Smooth muscle cell (in vitro differentiated cells): ENCODE data around the gene SORCS3. TPM values are rescaled to one million over a fixed set of nuclear protein-coding genes. Genes with fewer than 3 reads are reported as not detected.

Experiments
- DNase-seq: peaks from one replicate; lab custom pipeline; 2025; ENCODE audit not compliant: unreplicated experiment; lab: John Stamatoyannopoulos, UW
- H2AFZ ChIP-seq: fragments of 200-600 bp; sonication (generic); 2 replicates; pipeline ENCODE4 v1.6.0; 2016; ENCODE audit warnings: antibody characterized with exemption, low read depth, mild to moderate bottlenecking
- H3F3A ChIP-seq: fragments of 200-600 bp; sonication (generic); 2 replicates; pipeline ENCODE4 v1.6.0; 2017; ENCODE audit warnings: antibody characterized with exemption, low read depth
- H3K27ac ChIP-seq: fragments of 200-600 bp; sonication (generic); 2 replicates; pipeline ENCODE4 v1.5.1; 2016; ENCODE audit warnings: low read depth, mild to moderate bottlenecking
- H3K27me3 ChIP-seq: fragments of 200-600 bp; sonication (generic); 2 replicates; pipeline ENCODE4 v1.6.1; 2016; ENCODE audit warnings: low read depth, mild to moderate bottlenecking
- H3K36me3 ChIP-seq: fragments of 200-600 bp; sonication (generic); 2 replicates; pipeline ENCODE4 v1.5.1; 2016; ENCODE audit warnings: low read depth
- H3K4me1 ChIP-seq: fragments of 200-600 bp; sonication (generic); 2 replicates; pipeline ENCODE4 v1.5.1; 2016; ENCODE audit warnings: low read depth
- H3K4me2 ChIP-seq: fragments of 200-600 bp; sonication (generic); 2 replicates; pipeline ENCODE4 v1.6.0; 2016; ENCODE audit warnings: mild to moderate bottlenecking
- H3K4me3 ChIP-seq: fragments of 200-600 bp; sonication (generic); 2 replicates; pipeline ENCODE4 v1.5.1; 2016; ENCODE audit warnings: mild to moderate bottlenecking
- H3K79me2 ChIP-seq: fragments of 200-600 bp; sonication (generic); 2 replicates; pipeline ENCODE4 v1.6.0; 2016; ENCODE audit warnings: low read depth, mild to moderate bottlenecking
- H3K9ac ChIP-seq: fragments of 200-600 bp; sonication (generic); 2 replicates; pipeline ENCODE4 v1.6.0; 2016; ENCODE audit warnings: low read depth
- H3K9me3 ChIP-seq: fragments of 200-600 bp; sonication (generic); replicated peaks from 2 replicates; pipeline ENCODE4 v1.5.1; 2016; ENCODE audit warnings: low read depth
- H4K20me1 ChIP-seq: fragments of 200-600 bp; sonication (generic); 2 replicates; pipeline ENCODE4 v1.6.0; 2016; ENCODE audit warnings: low read depth
- CTCF ChIP-seq: fragments of 200-600 bp; sonication (generic); IDR thresholded peaks from 2 replicates; pipeline ENCODE4 v1.5.1; 2017; ENCODE audit warnings: borderline replicate concordance, mild to moderate bottlenecking, antibody characterized with exemption; ENCODE audit not compliant: insufficient read depth, poor library complexity, severe bottlenecking
- WGBS: methylation state at CpG from one replicate; pipeline ENCODE4 v1.1.7; 2016; ENCODE audit warnings: low lambda C conversion rate; 5-methylcytosine and 5-hydroxymethylcytosine counted together
- polyA plus RNA-seq: library from polyadenylated mRNA; unstranded; fragments of >200 nt; fragmentation: Nextera tagmentation; extraction: Ambion mirVana; gene quantifications from 2 replicates; pipeline ENCODE4 v1.2.1, GENCODE V29; 2016
- total RNA-seq: library from RNA; depleted of rRNA; stranded (reverse); fragments of >200 nt; gene quantifications from 2 replicates; pipeline ENCODE4 v1.2.3, GENCODE V29; 2014

Gene SORCS3
- total and polyA plus RNA-seq, 2 experiments from 2014 or later: not detected

DNA sequence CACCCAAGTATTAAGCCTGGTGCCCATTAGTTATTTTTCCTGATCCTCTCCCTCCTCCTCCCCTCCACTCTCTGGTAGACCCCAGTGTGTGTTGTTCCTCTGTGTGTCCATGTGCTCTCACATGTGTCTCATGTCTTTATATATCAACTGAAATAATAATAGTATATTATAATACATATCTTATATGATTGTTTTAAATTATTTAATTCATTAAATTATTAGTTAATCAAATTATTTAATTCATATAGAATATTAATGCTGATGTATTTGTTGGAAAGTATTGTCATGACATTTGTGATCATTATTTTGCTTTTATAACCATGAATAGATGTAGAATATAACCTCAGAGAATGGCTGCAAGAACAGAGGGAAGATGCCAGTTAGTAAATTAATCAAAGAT lies 647.5 kb downstream of the SORCS3 start:
- peaks cover 6% of the 10 kb centered on the region for H3K4me1 ChIP-seq
- H2AFZ ChIP-seq: no peak overlapping the region
- H3K9ac ChIP-seq: no peak overlapping the region
- no peak overlapping the region for H3K4me3 ChIP-seq
- H3K27me3 ChIP-seq: peaks cover 13% of the 10 kb centered on the region
- H3F3A ChIP-seq: no peaks in the 10 kb centered on the region
- no peak for DNase-seq
- no peaks in the 10 kb centered on the region for H3K9me3 ChIP-seq
- no peaks in the 10 kb centered on the region for H4K20me1 ChIP-seq
- H3K4me2 ChIP-seq: no peak overlapping the region
- H3K79me2 ChIP-seq: no peaks in the 10 kb centered on the region
- no peak overlapping the region for H3K27ac ChIP-seq
- no peaks in the 10 kb centered on the region for H3K36me3 ChIP-seq
- no peak for TF ChIP-seq CTCF

DNA sequence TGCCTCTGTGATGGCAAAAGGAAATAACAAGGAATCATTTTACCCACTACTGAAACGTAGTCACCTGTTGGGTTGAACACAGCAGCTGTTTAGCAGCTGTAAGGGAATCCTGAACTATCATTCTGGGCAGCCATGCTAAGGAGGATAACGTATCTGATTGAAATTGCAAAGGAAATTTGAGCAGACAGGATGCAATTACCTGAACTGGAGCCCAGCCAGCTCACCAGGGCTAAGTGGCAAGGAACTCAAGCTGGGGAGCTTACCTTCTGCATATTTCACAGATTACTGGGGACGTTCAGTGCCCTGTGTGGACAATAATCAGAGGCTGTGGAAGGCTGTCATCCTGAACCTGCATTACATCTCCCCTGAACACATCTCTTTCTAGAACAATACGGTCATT lies 650.5 kb downstream of the SORCS3 start:
- Histone ChIP-seq H3K27ac (no peak overlapping the region), H2AFZ (no peak overlapping the region), H3F3A (no peaks in the 10 kb centered on the region), H3K9ac (no peak overlapping the region), H3K27me3 (peaks cover 5% of the 10 kb centered on the region), H4K20me1 (no peaks in the 10 kb centered on the region), H3K4me3 (no peak overlapping the region), H3K4me1 (no peaks in the 10 kb centered on the region), H3K79me2 (no peaks in the 10 kb centered on the region), H3K36me3 (no peaks in the 10 kb centered on the region), H3K4me2 (no peak overlapping the region), H3K9me3 (no peaks in the 10 kb centered on the region)
- no peak for TF ChIP-seq CTCF
- no peak for DNase-seq
- WGBS: 64% methylated on average over 4 of the region's 4 CpGs

GRCh38 chr10:105292236-105292635 lies 651.1 kb downstream of the SORCS3 start:
- no peak for DNase-seq
- no peak overlapping the region for H3K9ac ChIP-seq
- no peaks in the 10 kb centered on the region for H3K4me1 ChIP-seq
- no peaks in the 10 kb centered on the region for H3K9me3 ChIP-seq
- TF ChIP-seq CTCF: no peak
- no peak overlapping the region for H3K27ac ChIP-seq
- 90% methylated on average over 3 of the region's 3 CpGs for WGBS
- no peaks in the 10 kb centered on the region for H3K36me3 ChIP-seq
- H2AFZ ChIP-seq: no peak overlapping the region
- H3K4me3 ChIP-seq: no peak overlapping the region
- H3K4me2 ChIP-seq: no peak overlapping the region
- no peaks in the 10 kb centered on the region for H3F3A ChIP-seq
- H3K27me3 ChIP-seq: peaks cover 4% of the 10 kb centered on the region
- no peaks in the 10 kb centered on the region for H3K79me2 ChIP-seq
- H4K20me1 ChIP-seq: no peaks in the 10 kb centered on the region
